NB4 (cell line): ENCODE results near the gene PLXDC2.

ENCODE experiments used
- DNase-seq: peaks from one replicate; pipeline ENCODE4 v3.0.0; 2010; ENCODE audit warnings: low read depth
- H3K4me3 ChIP-seq: one replicate; pipeline ENCODE4 v1.5.1; 2011; ENCODE audit warnings: mild to moderate bottlenecking, low read depth, low read length, moderate library complexity
- MYC ChIP-seq: IDR thresholded peaks from 2 replicates; pipeline ENCODE4 v1.6.1; 2011; ENCODE audit warnings: low read depth, low read length
- POLR2A ChIP-seq: IDR thresholded peaks from 2 replicates; pipeline ENCODE4 v1.6.1; 2011; ENCODE audit warnings: mild to moderate bottlenecking; ENCODE audit not compliant: insufficient read length; ENCODE audit errors: extremely low read depth
- TF ChIP-seq, protein P1 (sequence below): IDR thresholded peaks from one replicate; pipeline ENCODE4 v1.5.1; 2012; ENCODE audit warnings: low read depth, low read length
- TF ChIP-seq, protein P2 (sequence below): IDR thresholded peaks from 2 replicates; pipeline ENCODE4 v1.6.1; 2011; ENCODE audit warnings: low read depth, low read length

The PLXDC2 gene

DNA sequence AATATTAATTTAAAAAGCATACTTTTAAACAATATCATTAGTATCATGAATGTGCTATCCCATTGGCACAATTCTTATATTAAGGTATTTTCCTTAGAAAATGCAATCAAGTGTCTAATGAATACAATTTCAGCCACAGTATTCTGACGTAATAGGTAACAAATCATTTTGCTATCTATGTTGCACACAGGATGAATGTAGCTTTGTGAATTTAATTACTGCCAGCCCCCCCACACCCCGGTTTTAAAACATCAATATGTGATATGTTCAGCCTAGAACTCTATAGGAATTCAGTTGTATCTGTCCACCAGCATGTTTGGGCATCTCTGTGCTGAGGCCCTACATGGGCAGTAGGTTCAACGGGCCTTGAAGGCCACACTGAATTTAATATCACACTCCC, 274.6 kb downstream of the PLXDC2 start:
- TF ChIP-seq MYC (no peak), POLR2A (no peak)
- TF ChIP-seq, protein P1, sequence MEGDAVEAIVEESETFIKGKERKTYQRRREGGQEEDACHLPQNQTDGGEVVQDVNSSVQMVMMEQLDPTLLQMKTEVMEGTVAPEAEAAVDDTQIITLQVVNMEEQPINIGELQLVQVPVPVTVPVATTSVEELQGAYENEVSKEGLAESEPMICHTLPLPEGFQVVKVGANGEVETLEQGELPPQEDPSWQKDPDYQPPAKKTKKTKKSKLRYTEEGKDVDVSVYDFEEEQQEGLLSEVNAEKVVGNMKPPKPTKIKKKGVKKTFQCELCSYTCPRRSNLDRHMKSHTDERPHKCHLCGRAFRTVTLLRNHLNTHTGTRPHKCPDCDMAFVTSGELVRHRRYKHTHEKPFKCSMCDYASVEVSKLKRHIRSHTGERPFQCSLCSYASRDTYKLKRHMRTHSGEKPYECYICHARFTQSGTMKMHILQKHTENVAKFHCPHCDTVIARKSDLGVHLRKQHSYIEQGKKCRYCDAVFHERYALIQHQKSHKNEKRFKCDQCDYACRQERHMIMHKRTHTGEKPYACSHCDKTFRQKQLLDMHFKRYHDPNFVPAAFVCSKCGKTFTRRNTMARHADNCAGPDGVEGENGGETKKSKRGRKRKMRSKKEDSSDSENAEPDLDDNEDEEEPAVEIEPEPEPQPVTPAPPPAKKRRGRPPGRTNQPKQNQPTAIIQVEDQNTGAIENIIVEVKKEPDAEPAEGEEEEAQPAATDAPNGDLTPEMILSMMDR = no peak
- TF ChIP-seq, protein P2, sequence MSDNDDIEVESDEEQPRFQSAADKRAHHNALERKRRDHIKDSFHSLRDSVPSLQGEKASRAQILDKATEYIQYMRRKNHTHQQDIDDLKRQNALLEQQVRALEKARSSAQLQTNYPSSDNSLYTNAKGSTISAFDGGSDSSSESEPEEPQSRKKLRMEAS = no peak
- H3K4me3 ChIP-seq = no peak overlapping the region
- DNase-seq = no peak

DNA sequence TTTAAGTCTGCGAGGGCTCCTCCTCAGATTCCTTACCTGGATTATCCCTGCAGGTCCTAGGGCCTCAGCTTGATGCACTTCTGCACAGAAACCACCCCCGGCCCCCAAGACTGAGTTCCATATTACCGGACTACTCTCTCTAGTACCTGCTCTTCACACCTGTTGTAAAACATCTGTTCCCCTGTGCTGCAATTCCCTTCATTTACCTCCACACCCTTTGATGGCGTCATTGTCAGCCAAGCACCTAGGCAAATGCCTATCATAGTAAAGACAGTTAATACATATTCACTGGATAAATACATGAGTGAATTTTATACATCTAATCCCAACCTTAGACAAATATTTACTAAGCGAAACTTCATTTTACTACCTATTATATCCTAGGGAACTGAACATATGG, 275.5 kb downstream of the PLXDC2 start:
- no peak for DNase-seq
- no peak overlapping the region for H3K4me3 ChIP-seq
- TF ChIP-seq, protein P2 = no peak
- TF ChIP-seq MYC = no peak
- no peak for TF ChIP-seq POLR2A
- TF ChIP-seq, protein P1 = no peak

DNA sequence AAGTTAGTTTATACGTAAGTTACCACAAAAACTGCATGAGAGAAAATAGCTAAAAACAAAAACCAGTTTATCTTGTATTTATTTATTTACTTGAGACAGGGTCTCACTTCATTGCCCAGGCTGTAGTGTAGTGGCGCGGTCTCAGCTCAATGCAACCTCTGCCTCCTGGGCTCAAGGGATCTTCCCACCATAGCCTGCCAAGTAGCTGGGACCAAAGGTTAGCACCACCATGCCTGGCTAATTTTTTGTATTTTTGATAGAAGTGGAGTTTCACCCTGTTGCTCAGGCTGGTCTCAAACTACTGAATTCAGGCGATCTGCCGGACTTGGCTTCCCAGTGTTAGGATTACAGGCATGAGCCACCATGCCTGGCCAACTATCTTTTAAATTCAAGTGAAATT, 277.4 kb downstream of the PLXDC2 start:
- DNase-seq = no peak
- TF ChIP-seq, protein P2 = no peak
- TF ChIP-seq, protein P1 = no peak
- no peak for TF ChIP-seq POLR2A
- TF ChIP-seq MYC = no peak
- no peak overlapping the region for H3K4me3 ChIP-seq

DNA sequence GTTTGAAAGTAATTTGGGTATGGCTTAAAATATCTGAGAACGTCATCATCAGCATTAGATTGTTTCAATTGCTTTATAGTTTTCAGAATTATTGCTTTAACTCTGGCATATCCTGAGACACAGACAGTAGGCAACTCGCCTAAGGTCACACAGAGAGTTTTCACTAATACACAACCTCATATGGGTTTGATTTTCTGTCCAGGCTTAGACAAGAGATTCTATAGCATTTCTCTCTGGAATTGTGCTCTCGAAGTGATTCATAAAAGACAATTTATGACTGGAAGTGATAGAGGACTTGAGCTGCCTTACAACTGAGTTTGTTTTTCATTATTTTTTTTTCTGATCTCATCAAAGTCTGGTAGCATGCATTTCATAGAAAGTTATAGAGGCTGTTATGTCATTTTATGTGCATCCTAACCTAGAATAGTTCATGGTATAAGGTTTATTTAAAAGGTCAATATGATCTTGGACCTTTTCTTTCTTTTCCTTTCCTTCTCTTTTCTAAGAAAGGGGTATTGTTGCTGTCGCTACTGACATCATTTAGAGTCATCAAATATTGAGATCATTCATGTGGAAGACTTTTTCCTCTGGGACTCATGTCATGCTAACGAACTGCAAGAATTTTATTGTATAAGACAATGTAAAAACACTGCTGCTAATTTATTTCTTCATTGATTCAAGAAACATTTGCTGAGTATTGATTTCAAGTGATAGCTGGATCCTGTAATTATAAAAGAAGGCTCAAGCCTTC, 278.2 kb downstream of the PLXDC2 start:
- TF ChIP-seq, protein P1 = no peak
- TF ChIP-seq MYC (no peak), POLR2A (no peak)
- TF ChIP-seq, protein P2 = no peak
- H3K4me3 ChIP-seq = no peak overlapping the region
- no peak for DNase-seq

DNA sequence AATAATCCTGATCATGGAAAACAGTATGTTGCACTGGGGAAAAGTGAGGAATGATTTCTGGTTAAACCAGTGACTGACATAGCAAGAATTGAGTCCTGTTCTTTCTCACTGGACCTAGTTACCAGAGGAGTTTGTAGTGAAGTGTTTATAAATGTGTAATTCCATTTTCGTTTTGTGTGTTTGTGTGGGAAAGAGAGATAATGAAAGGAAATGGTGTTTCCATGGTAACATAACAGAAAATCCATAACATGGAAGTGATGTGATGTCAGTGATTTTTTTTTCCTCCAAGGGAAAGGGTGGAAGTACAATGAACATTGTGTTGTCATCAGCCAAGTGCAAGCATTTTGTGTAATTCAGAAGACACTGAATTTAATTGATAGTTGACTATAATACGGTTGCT, 283.9 kb downstream of the PLXDC2 start:
- H3K4me3 ChIP-seq = no peak overlapping the region
- DNase-seq = no peak
- TF ChIP-seq, protein P2 = no peak
- TF ChIP-seq, protein P1 = no peak
- TF ChIP-seq POLR2A = no peak
- TF ChIP-seq MYC = no peak
